ENCODE measurements around the gene PLCG2.

Gene PLCG2

DNA sequence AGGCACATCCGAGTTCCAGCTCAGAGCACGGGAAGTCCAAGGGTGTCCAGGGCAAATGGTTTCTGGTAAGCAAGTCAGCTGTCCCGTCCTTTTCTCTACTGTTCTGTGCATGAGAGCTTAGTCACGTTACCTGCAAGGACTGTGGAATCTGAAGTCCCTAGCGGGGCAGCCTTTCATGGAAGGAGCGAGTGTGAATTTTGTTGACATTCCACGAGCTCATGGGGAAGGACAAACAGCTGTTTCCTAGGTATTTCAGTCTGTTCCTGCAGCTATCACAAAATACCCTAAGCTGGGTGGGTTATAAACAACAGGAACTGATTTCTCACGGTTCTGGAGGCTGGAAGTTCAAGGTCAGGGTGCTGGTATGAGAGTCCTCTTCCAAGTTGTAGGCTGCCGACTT, 122.9 kb downstream of the PLCG2 start:
- Histone ChIP-seq H3K4me3 (ENCODE audit: insufficient read depth, low read length, poor library complexity, severe bottlenecking) (no peak overlapping the region), H3K27me3 (ENCODE audit: low read length) (no peaks in the 10 kb centered on the region), H4K20me1 (ENCODE audit: low read depth, low read length) (no peaks in the 10 kb centered on the region; the same call in 1 of the 2 replicates), H3K9me2 (replicated peaks; ENCODE audit: insufficient read depth, low read length) (no peaks in the 10 kb centered on the region), H3K9me3 (ENCODE audit: insufficient read depth, low read length) (no peaks in the 10 kb centered on the region), H2AFZ (ENCODE audit: low read depth, low read length, severe bottlenecking) (no peak overlapping the region), H3F3A (ENCODE audit: insufficient read depth) (no peaks in the 10 kb centered on the region), H3K36me3 (ENCODE audit: low read length) (peaks cover 50% of the 10 kb centered on the region), H3K9ac (ENCODE audit: low read length) (no peak overlapping the region), H3K4me2 (ENCODE audit: low read depth, low read length, poor library complexity, severe bottlenecking) (no peak overlapping the region), H3K79me2 (ENCODE audit: insufficient read depth, low read length) (peaks cover 10% of the 10 kb centered on the region; the same call in 1 of the 2 replicates), H3K27ac (ENCODE audit: low read depth, low read length) (no peak overlapping the region)
- TF ChIP-seq EZH2phosphoT487 (conservative IDR thresholded peaks at IDR 0.05; ENCODE audit: low read length), result no peak
- TF ChIP-seq, protein P1, sequence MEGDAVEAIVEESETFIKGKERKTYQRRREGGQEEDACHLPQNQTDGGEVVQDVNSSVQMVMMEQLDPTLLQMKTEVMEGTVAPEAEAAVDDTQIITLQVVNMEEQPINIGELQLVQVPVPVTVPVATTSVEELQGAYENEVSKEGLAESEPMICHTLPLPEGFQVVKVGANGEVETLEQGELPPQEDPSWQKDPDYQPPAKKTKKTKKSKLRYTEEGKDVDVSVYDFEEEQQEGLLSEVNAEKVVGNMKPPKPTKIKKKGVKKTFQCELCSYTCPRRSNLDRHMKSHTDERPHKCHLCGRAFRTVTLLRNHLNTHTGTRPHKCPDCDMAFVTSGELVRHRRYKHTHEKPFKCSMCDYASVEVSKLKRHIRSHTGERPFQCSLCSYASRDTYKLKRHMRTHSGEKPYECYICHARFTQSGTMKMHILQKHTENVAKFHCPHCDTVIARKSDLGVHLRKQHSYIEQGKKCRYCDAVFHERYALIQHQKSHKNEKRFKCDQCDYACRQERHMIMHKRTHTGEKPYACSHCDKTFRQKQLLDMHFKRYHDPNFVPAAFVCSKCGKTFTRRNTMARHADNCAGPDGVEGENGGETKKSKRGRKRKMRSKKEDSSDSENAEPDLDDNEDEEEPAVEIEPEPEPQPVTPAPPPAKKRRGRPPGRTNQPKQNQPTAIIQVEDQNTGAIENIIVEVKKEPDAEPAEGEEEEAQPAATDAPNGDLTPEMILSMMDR (IDR thresholded peaks at IDR 0.05; ENCODE audit: insufficient read depth, low read length, poor library complexity, severe bottlenecking), result no peak

GRCh38 chr16:81904320-81904719, 125.2 kb downstream of the PLCG2 start:
- Histone ChIP-seq H3K27me3 (ENCODE audit: low read length) (no peaks in the 10 kb centered on the region), H3K9me2 (replicated peaks; ENCODE audit: insufficient read depth, low read length) (no peaks in the 10 kb centered on the region), H3K4me3 (ENCODE audit: insufficient read depth, low read length, poor library complexity, severe bottlenecking) (no peak overlapping the region), H4K20me1 (ENCODE audit: low read depth, low read length) (no peaks in the 10 kb centered on the region; the same call in 1 of the 2 replicates), H3K4me2 (ENCODE audit: low read depth, low read length, poor library complexity, severe bottlenecking) (no peak overlapping the region), H3K36me3 (ENCODE audit: low read length) (peaks cover 44% of the 10 kb centered on the region), H2AFZ (ENCODE audit: low read depth, low read length, severe bottlenecking) (no peak overlapping the region), H3K9ac (ENCODE audit: low read length) (no peak overlapping the region), H3F3A (ENCODE audit: insufficient read depth) (no peaks in the 10 kb centered on the region), H3K9me3 (ENCODE audit: insufficient read depth, low read length) (no peaks in the 10 kb centered on the region), H3K27ac (ENCODE audit: low read depth, low read length) (no peak overlapping the region), H3K79me2 (ENCODE audit: insufficient read depth, low read length) (peaks cover 10% of the 10 kb centered on the region; the same call in 1 of the 2 replicates)
- no peak for TF ChIP-seq EZH2phosphoT487 (conservative IDR thresholded peaks at IDR 0.05; ENCODE audit: low read length)
- TF ChIP-seq, protein P1 (IDR thresholded peaks at IDR 0.05; ENCODE audit: insufficient read depth, low read length, poor library complexity, severe bottlenecking), result no peak

GRCh38 chr16:81905277-81905676, 126.2 kb downstream of the PLCG2 start:
- Histone ChIP-seq H2AFZ (ENCODE audit: low read depth, low read length, severe bottlenecking) (no peak overlapping the region), H3K36me3 (ENCODE audit: low read length) (peaks cover 34% of the 10 kb centered on the region), H3K4me2 (ENCODE audit: low read depth, low read length, poor library complexity, severe bottlenecking) (no peak overlapping the region), H3K27ac (ENCODE audit: low read depth, low read length) (no peak overlapping the region), H3K9ac (ENCODE audit: low read length) (no peak overlapping the region), H3K27me3 (ENCODE audit: low read length) (no peaks in the 10 kb centered on the region), H3K79me2 (ENCODE audit: insufficient read depth, low read length) (peaks cover 6% of the 10 kb centered on the region; the same call in 1 of the 2 replicates), H3F3A (ENCODE audit: insufficient read depth) (no peaks in the 10 kb centered on the region), H3K9me2 (replicated peaks; ENCODE audit: insufficient read depth, low read length) (no peaks in the 10 kb centered on the region), H3K4me3 (ENCODE audit: insufficient read depth, low read length, poor library complexity, severe bottlenecking) (no peak overlapping the region), H3K9me3 (ENCODE audit: insufficient read depth, low read length) (no peaks in the 10 kb centered on the region), H4K20me1 (ENCODE audit: low read depth, low read length) (no peaks in the 10 kb centered on the region)
- no peak for TF ChIP-seq EZH2phosphoT487 (conservative IDR thresholded peaks at IDR 0.05; ENCODE audit: low read length)
- TF ChIP-seq, protein P1 (IDR thresholded peaks at IDR 0.05; ENCODE audit: insufficient read depth, low read length, poor library complexity, severe bottlenecking), result no peak
